Neural progenitor cell (in vitro differentiated cells): ENCODE results near the gene FGD2. TPM values are rescaled to one million over a fixed set of nuclear protein-coding genes. Genes with fewer than 3 reads are reported as not detected.

ENCODE experiments used
- DNase-seq: peaks from one replicate; pipeline ENCODE4 v3.0.0-alpha.2; 2016; ENCODE audit warnings: low spot score
- H2AFZ ChIP-seq: fragments of 200-600 bp; sonication (generic); replicated peaks from 2 replicates; pipeline ENCODE4 v1.6.1; 2016; ENCODE audit warnings: antibody characterized with exemption
- H3F3A ChIP-seq: fragments of 200-600 bp; sonication (generic); 2 replicates; pipeline ENCODE4 v1.6.1; 2016; ENCODE audit warnings: antibody characterized with exemption, low read depth
- H3K27ac ChIP-seq: fragments of 200-600 bp; sonication (generic); 2 replicates; pipeline ENCODE4 v1.5.1; 2016; ENCODE audit warnings: mild to moderate bottlenecking
- H3K27me3 ChIP-seq: fragments of 200-600 bp; sonication (generic); 2 replicates; pipeline ENCODE4 v1.6.1; 2016; ENCODE audit warnings: mild to moderate bottlenecking, moderate library complexity
- H3K36me3 ChIP-seq: fragments of 200-600 bp; sonication (generic); 2 replicates; pipeline ENCODE4 v1.5.1; 2016
- H3K4me1 ChIP-seq: fragments of 200-600 bp; sonication (generic); 2 replicates; pipeline ENCODE4 v1.6.1; 2016; ENCODE audit warnings: mixed run types
- H3K4me2 ChIP-seq: fragments of 200-600 bp; sonication (generic); 2 replicates; pipeline ENCODE4 v1.6.1; 2016
- H3K4me3 ChIP-seq: fragments of 200-600 bp; sonication (generic); 2 replicates; pipeline ENCODE4 v1.5.1; 2016
- H3K79me2 ChIP-seq: fragments of 200-600 bp; sonication (generic); 2 replicates; pipeline ENCODE4 v1.6.1; 2016; ENCODE audit warnings: low read depth
- H3K9ac ChIP-seq: fragments of 200-600 bp; sonication (generic); 2 replicates; pipeline ENCODE4 v1.6.1; 2016
- H3K9me3 ChIP-seq: fragments of 200-600 bp; sonication (generic); 2 replicates; pipeline ENCODE4 v1.5.1; 2016; ENCODE audit warnings: low read depth
- H4K20me1 ChIP-seq: fragments of 200-600 bp; sonication (generic); 2 replicates; pipeline ENCODE4 v1.6.1; 2016; ENCODE audit warnings: low read depth
- H3K27ac Mint-ChIP-seq: 3 replicates; pipeline ENCODE4 v1.8.0; 2021; ENCODE audit warnings: mixed read lengths
- H3K27me3 Mint-ChIP-seq: 2 replicates; pipeline ENCODE4 v1.8.0; 2022; ENCODE audit warnings: low read depth, mild to moderate bottlenecking, inconsistent platforms, moderate library complexity, mixed read lengths; ENCODE audit not compliant: insufficient read depth
- H3K36me3 Mint-ChIP-seq: 3 replicates; pipeline ENCODE4 v1.8.0; 2021; ENCODE audit warnings: mixed read lengths
- H3K4me1 Mint-ChIP-seq: 3 replicates; pipeline ENCODE4 v1.8.0; 2021; ENCODE audit warnings: mixed read lengths
- H3K4me3 Mint-ChIP-seq: 3 replicates; pipeline ENCODE4 v1.8.0; 2021; ENCODE audit warnings: mild to moderate bottlenecking, moderate library complexity, mixed read lengths
- H3K9me3 Mint-ChIP-seq: 3 replicates; pipeline ENCODE4 v1.8.0; 2020; ENCODE audit warnings: mixed read lengths
- CTCF ChIP-seq: fragments of 200-600 bp; sonication (generic); IDR thresholded peaks from 2 replicates; pipeline ENCODE4 v1.5.1; 2017; ENCODE audit warnings: antibody characterized with exemption, mild to moderate bottlenecking
- EZH2 ChIP-seq: fragments of 200-600 bp; sonication (generic); IDR thresholded peaks from 2 replicates; pipeline ENCODE4 v1.6.1; 2017; ENCODE audit warnings: antibody characterized with exemption, mild to moderate bottlenecking, moderate library complexity
- EZH2phosphoT487 ChIP-seq: fragments of 200-600 bp; sonication (generic); IDR thresholded peaks from 2 replicates; pipeline ENCODE4 v1.6.1; 2017; ENCODE audit warnings: antibody characterized with exemption
- total RNA-seq: library from RNA; depleted of rRNA; stranded (reverse); fragments of >200 nt; gene quantifications from 2 replicates; pipeline ENCODE4 v1.2.3, GENCODE V29; 2015; ENCODE audit warnings: low replicate concordance

The FGD2 gene
- total RNA-seq, 1 donor from 2014 or later, result 0.06 TPM

- Histone ChIP-seq H3K9me3 (no peaks in the 10 kb centered on the region), H3K4me2 (no peak overlapping the region), H3K36me3 (no peaks in the 10 kb centered on the region), H3K4me3 (no peak overlapping the region), H3K9ac (no peak overlapping the region), H3K4me1 (peaks cover 4% of the 10 kb centered on the region), H3F3A (peaks cover 14% of the 10 kb centered on the region), H2AFZ (no peak overlapping the region), H3K27ac (no peak overlapping the region), H4K20me1 (no peaks in the 10 kb centered on the region), H3K27me3 (no peaks in the 10 kb centered on the region), H3K79me2 (no peaks in the 10 kb centered on the region)
- no peak for TF ChIP-seq EZH2
- no peak for TF ChIP-seq EZH2phosphoT487
- TF ChIP-seq CTCF, result no peak
- no peaks in the 10 kb centered on the region for H3K9me3 Mint-ChIP-seq
- H3K27ac Mint-ChIP-seq, result peak overlapping the region; percentile 74
- peaks cover 6% of the 10 kb centered on the region for H3K36me3 Mint-ChIP-seq
- H3K4me3 Mint-ChIP-seq, result no peak overlapping the region
- DNase-seq, result no peak
- H3K4me1 Mint-ChIP-seq, result peaks cover 19% of the 10 kb centered on the region
- peaks cover 5% of the 10 kb centered on the region for H3K27me3 Mint-ChIP-seq
Measured at GRCh38 chr6:36964349-36964748, 41.1 kb upstream of the FGD2 start.

- no peak for DNase-seq
- peaks cover 14% of the 10 kb centered on the region for H3F3A ChIP-seq
- peak overlapping the region; percentile 74 for H3K27ac Mint-ChIP-seq
- H3K9me3 ChIP-seq, result no peaks in the 10 kb centered on the region
- TF ChIP-seq CTCF (no peak), EZH2phosphoT487 (no peak), EZH2 (no peak)
- H4K20me1 ChIP-seq, result no peaks in the 10 kb centered on the region
- H3K9me3 Mint-ChIP-seq, result no peaks in the 10 kb centered on the region
- H2AFZ ChIP-seq, result no peak overlapping the region
- peaks cover 4% of the 10 kb centered on the region for H3K4me1 ChIP-seq
- H3K27me3 Mint-ChIP-seq, result peaks cover 5% of the 10 kb centered on the region
- no peak overlapping the region for H3K9ac ChIP-seq
- H3K4me1 Mint-ChIP-seq, result peaks cover 19% of the 10 kb centered on the region
- H3K27ac ChIP-seq, result no peak overlapping the region
- H3K4me3 ChIP-seq, result no peak overlapping the region
- no peaks in the 10 kb centered on the region for H3K36me3 ChIP-seq
- H3K36me3 Mint-ChIP-seq, result peaks cover 9% of the 10 kb centered on the region
- H3K4me2 ChIP-seq, result no peak overlapping the region
- no peaks in the 10 kb centered on the region for H3K79me2 ChIP-seq
- no peaks in the 10 kb centered on the region for H3K27me3 ChIP-seq
- H3K4me3 Mint-ChIP-seq, result no peak overlapping the region
Measured at GRCh38 chr6:36964908-36965307, 40.5 kb upstream of the FGD2 start.

- Histone ChIP-seq H3K4me2 (no peak overlapping the region), H3K27ac (peak overlapping the region; percentile 20), H4K20me1 (no peaks in the 10 kb centered on the region), H3K79me2 (no peaks in the 10 kb centered on the region), H3F3A (peaks cover 14% of the 10 kb centered on the region), H3K27me3 (no peaks in the 10 kb centered on the region), H2AFZ (no peak overlapping the region), H3K4me1 (peaks cover 4% of the 10 kb centered on the region), H3K36me3 (no peaks in the 10 kb centered on the region), H3K9ac (no peak overlapping the region), H3K9me3 (no peaks in the 10 kb centered on the region), H3K4me3 (no peak overlapping the region)
- no peak overlapping the region for H3K4me3 Mint-ChIP-seq
- peaks cover 11% of the 10 kb centered on the region for H3K36me3 Mint-ChIP-seq
- H3K4me1 Mint-ChIP-seq, result peaks cover 14% of the 10 kb centered on the region
- no peak for DNase-seq
- H3K9me3 Mint-ChIP-seq, result no peaks in the 10 kb centered on the region
- H3K27ac Mint-ChIP-seq, result no peak overlapping the region
- TF ChIP-seq EZH2, result no peak
- TF ChIP-seq CTCF, result no peak
- no peak for TF ChIP-seq EZH2phosphoT487
- H3K27me3 Mint-ChIP-seq, result peaks cover 3% of the 10 kb centered on the region
Measured at GRCh38 chr6:36967301-36967700, 38.2 kb upstream of the FGD2 start.

GRCh38 chr6:36967757-36968156, 37.7 kb upstream of the FGD2 start:
- no peaks in the 10 kb centered on the region for H3K36me3 ChIP-seq
- peaks cover 12% of the 10 kb centered on the region for H3K4me1 Mint-ChIP-seq
- no peak overlapping the region for H3K4me3 Mint-ChIP-seq

More at GRCh38 chr6:36967757-36968156, 37.7 kb upstream of the FGD2 start:
- H2AFZ ChIP-seq, result no peak overlapping the region
- no peaks in the 10 kb centered on the region for H3K27me3 ChIP-seq
- no peaks in the 10 kb centered on the region for H4K20me1 ChIP-seq
- no peak overlapping the region for H3K4me3 ChIP-seq
- Mint-ChIP-seq H3K27ac (no peak overlapping the region), H3K27me3 (peaks cover 3% of the 10 kb centered on the region), H3K9me3 (no peaks in the 10 kb centered on the region), H3K36me3 (peaks cover 11% of the 10 kb centered on the region)
- no peak for DNase-seq
- no peak for TF ChIP-seq EZH2phosphoT487
- no peak for TF ChIP-seq CTCF
- no peak for TF ChIP-seq EZH2
- no peaks in the 10 kb centered on the region for H3K79me2 ChIP-seq
- H3F3A ChIP-seq, result peaks cover 12% of the 10 kb centered on the region
- H3K4me1 ChIP-seq, result peaks cover 4% of the 10 kb centered on the region
- no peak overlapping the region for H3K9ac ChIP-seq
- H3K9me3 ChIP-seq, result no peaks in the 10 kb centered on the region
- H3K27ac ChIP-seq, result no peak overlapping the region
- no peak overlapping the region for H3K4me2 ChIP-seq
